A673 (cell line): Measurements from ENCODE around the gene ASGR2.

Experiments used
- EZH2 ChIP-seq: fragments of 200-600 bp; sonication (generic); IDR thresholded peaks from 2 replicates; pipeline ENCODE4 v1.6.1; 2017; ENCODE audit warnings: borderline replicate concordance, low read depth, mild to moderate bottlenecking, mixed read lengths, antibody characterized with exemption, low read length; ENCODE audit not compliant: poor library complexity, severe bottlenecking
- TF ChIP-seq, protein P1 (sequence below): fragments of 300-800, 200-600 bp; sonication (generic); conservative IDR thresholded peaks from 2 replicates; pipeline ENCODE4 v1.5.1; 2017; ENCODE audit warnings: low read depth, mild to moderate bottlenecking, antibody characterized with exemption, low read length, moderate library complexity, mixed read lengths

DNA sequence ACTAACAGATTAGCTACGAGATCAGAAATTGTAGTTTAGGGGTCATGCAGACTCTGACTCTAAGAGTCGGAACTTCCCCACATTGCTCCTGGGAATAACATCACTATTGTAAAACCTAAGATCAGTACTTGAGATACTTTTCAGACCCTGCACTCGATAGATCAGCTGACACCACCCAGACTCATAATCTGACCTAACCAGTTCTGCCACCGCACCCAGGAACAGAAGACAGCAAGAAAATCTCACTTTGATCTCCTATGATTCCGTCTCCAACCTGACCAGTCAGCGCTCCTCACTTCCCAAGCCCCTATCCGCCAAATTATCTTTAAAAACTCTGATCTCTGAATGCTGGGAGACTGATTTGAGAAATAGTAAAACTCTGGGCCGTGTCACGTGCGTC lies 27.2 kb upstream of the ASGR2 start:
- TF ChIP-seq, protein P1, sequence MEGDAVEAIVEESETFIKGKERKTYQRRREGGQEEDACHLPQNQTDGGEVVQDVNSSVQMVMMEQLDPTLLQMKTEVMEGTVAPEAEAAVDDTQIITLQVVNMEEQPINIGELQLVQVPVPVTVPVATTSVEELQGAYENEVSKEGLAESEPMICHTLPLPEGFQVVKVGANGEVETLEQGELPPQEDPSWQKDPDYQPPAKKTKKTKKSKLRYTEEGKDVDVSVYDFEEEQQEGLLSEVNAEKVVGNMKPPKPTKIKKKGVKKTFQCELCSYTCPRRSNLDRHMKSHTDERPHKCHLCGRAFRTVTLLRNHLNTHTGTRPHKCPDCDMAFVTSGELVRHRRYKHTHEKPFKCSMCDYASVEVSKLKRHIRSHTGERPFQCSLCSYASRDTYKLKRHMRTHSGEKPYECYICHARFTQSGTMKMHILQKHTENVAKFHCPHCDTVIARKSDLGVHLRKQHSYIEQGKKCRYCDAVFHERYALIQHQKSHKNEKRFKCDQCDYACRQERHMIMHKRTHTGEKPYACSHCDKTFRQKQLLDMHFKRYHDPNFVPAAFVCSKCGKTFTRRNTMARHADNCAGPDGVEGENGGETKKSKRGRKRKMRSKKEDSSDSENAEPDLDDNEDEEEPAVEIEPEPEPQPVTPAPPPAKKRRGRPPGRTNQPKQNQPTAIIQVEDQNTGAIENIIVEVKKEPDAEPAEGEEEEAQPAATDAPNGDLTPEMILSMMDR = no peak
- TF ChIP-seq EZH2 = no peak
